ENCODE results near the gene AQP9.
"Not testable (repeated sequence)": the region's sequence is repeated elsewhere in the genome, so short reads cannot be mapped to it uniquely, and the experiment has no call there.

Gene AQP9

GRCh38 chr15:58200739-58201138 is 62.6 kb downstream of the AQP9 start:
- TF ChIP-seq, protein P1, sequence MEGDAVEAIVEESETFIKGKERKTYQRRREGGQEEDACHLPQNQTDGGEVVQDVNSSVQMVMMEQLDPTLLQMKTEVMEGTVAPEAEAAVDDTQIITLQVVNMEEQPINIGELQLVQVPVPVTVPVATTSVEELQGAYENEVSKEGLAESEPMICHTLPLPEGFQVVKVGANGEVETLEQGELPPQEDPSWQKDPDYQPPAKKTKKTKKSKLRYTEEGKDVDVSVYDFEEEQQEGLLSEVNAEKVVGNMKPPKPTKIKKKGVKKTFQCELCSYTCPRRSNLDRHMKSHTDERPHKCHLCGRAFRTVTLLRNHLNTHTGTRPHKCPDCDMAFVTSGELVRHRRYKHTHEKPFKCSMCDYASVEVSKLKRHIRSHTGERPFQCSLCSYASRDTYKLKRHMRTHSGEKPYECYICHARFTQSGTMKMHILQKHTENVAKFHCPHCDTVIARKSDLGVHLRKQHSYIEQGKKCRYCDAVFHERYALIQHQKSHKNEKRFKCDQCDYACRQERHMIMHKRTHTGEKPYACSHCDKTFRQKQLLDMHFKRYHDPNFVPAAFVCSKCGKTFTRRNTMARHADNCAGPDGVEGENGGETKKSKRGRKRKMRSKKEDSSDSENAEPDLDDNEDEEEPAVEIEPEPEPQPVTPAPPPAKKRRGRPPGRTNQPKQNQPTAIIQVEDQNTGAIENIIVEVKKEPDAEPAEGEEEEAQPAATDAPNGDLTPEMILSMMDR (conservative IDR thresholded peaks at IDR 0.05; ENCODE audit: low read length) = no peak
- DNase-seq (ENCODE audit: low read depth) = no peak
- no peak overlapping the region for H3K4me3 ChIP-seq (ENCODE audit: low read length)

DNA sequence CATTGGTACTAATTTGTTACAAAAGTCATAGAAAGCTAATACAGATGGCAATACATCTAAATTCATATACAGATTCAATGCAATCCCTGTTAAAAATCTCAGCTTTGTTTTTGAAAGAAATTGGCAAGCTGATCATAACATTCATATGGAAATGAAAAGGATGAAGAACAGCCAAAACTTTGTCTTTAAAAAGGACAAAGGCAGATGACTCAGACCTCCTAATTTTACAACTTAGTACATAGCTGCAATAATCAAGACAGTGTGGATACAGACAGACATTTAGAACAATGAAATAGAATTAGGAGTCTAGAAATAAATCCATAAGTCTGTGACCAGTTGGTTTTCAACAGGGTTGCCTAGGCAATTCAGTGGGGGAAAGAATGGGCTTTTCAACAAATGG is 63.3 kb downstream of the AQP9 start:
- DNase-seq (ENCODE audit: low read depth) = peak; percentile 85
- no peak overlapping the region for H3K4me3 ChIP-seq (ENCODE audit: low read length)
- TF ChIP-seq, protein P1 (conservative IDR thresholded peaks at IDR 0.05; ENCODE audit: low read length) = no peak

DNA sequence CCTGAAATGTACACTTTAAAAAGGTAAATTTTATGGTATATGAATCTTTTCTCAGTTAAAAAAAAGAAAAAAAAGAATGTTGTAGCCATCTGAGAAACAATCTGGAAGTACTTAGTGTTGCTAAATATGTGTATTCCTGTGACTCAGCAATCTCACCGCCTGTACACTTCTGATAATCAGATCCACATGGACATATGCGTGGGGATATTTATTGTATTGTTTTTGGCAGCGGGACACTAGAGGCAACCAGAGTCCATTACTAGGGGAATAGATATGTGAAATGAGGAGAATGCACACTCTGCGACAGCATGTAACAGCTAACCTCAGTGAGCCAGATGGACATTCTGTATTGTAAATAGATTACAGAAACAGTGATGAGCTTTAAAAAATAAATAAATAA is 65.4 kb downstream of the AQP9 start:
- TF ChIP-seq, protein P1 (conservative IDR thresholded peaks at IDR 0.05; ENCODE audit: low read length) = no peak
- DNase-seq (ENCODE audit: low read depth) = peak; percentile 99
- no peak overlapping the region for H3K4me3 ChIP-seq (ENCODE audit: low read length)

- TF ChIP-seq, protein P1 (conservative IDR thresholded peaks at IDR 0.05; ENCODE audit: low read length) = no peak
- H3K4me3 ChIP-seq (ENCODE audit: low read length) = no peak overlapping the region
- DNase-seq (ENCODE audit: low read depth) = no peak
These were observed 68.0 kb downstream of the AQP9 start for GRCh38 chr15:58206151-58206550.

DNA sequence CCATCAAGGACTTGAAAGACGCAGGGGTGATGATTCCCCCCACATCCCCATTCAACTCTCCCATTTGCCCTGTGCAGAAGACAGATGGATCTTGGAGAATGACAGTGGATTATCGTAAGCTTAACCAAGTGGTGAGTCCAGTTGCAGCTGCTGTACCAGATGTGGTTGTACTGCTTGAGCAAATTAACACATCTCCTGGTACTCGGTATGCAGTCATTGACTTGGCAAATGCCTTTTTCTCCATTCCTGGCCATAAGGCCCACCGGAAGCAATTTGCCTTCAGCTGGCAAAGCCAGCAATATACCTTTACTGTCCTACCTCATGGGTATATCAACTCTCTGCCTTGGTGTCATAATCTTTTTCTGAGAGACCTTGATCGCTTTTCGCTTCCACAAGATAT is 70.0 kb downstream of the AQP9 start:
- not testable (repeated sequence) for H3K4me3 ChIP-seq (ENCODE audit: low read length); DNase-seq (ENCODE audit: low read depth)

GRCh38 chr15:58209007-58209481 is 70.9 kb downstream of the AQP9 start:
- H3K4me3 ChIP-seq (ENCODE audit: low read length) = not testable (repeated sequence)
- peak; percentile 89 for DNase-seq (ENCODE audit: low read depth)

GRCh38 chr15:58210031-58210430 is 71.8 kb downstream of the AQP9 start:
- not testable (repeated sequence) for H3K4me3 ChIP-seq (ENCODE audit: low read length); DNase-seq (ENCODE audit: low read depth)

DNA sequence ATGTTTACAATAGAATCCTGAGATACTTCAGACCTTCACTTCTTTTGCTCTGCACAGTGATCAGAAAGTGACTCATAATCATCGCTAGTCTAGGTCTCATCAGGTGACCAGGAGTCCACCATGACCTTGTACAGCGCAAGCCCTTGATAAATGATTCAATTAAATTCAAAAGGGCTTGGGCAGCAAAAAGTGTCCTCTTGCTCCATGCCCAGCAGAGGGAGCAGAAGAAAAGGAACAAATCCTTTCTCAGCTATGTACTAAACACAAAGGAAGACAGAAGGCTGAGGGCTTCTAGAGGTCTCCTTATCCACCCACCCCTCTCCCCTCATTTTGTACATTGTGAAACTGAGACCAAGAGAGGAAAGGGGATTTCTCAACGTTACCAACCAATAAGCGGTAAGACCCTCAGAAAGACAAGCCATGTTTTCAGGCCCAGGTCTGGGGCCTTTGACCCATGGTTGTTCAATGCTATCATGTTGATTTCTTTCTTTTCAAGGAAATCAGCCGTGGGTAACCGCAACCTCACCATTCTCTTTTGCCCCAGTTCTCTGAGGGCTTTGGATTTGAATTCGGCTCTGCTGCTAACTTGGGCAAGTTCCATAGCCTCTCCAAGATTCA is 74.8 kb downstream of the AQP9 start:
- peak; percentile 44 for DNase-seq (ENCODE audit: low read depth)
- TF ChIP-seq, protein P1 (conservative IDR thresholded peaks at IDR 0.05; ENCODE audit: low read length) = peak; percentile 64
- no peak overlapping the region for H3K4me3 ChIP-seq (ENCODE audit: low read length)
